ENCODE measurements around the gene CCNDBP1.

The CCNDBP1 gene

DNA sequence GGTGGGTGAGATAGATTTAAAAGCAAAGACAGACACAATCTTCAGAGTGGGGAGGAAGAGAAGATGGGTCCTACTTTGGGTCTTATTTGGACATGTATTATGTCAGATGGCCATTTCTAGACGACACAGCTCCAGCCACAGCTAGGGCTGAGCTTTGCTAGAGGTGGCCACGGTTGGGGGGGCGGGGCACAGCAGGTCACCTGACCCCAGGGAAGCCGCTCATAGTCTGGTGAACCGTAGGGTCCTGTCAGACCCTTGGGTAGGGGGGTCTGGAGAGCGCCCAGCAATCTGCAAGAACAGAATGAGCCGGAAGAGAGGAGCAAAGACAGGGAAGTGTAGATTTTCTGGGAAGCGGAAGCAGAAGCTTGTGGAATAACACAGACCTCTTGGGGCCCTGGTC, 29.0 kb downstream of the CCNDBP1 start:
- Histone ChIP-seq H3K4me3 (ENCODE audit: low read length, poor library complexity, severe bottlenecking) (no peak overlapping the region), H3K9ac (ENCODE audit: low read depth, low read length, poor library complexity, severe bottlenecking) (no peak overlapping the region), H3K79me2 (ENCODE audit: insufficient read depth, low read length) (no peaks in the 10 kb centered on the region), H3F3A (ENCODE audit: low read depth) (no peaks in the 10 kb centered on the region), H3K36me3 (ENCODE audit: insufficient read depth, low read length) (no peaks in the 10 kb centered on the region), H3K9me3 (ENCODE audit: insufficient read depth, low read depth, low read length) (no peaks in the 10 kb centered on the region), H3K27me3 (ENCODE audit: insufficient read depth, low read length, poor library complexity, severe bottlenecking) (no peaks in the 10 kb centered on the region), H4K20me1 (ENCODE audit: insufficient read depth, low read length, poor library complexity, severe bottlenecking) (no peaks in the 10 kb centered on the region), H3K4me2 (ENCODE audit: low read depth, low read length, poor library complexity, severe bottlenecking) (no peak overlapping the region), H3K9me2 (replicated peaks; ENCODE audit: low read depth, low read length) (no peaks in the 10 kb centered on the region), H2AFZ (ENCODE audit: low read length) (no peak overlapping the region), H3K4me1 (ENCODE audit: insufficient read depth, low read length, poor library complexity, severe bottlenecking) (peaks cover 5% of the 10 kb centered on the region)
- no peak for TF ChIP-seq EZH2phosphoT487 (IDR thresholded peaks at IDR 0.05; ENCODE audit: borderline replicate concordance)
- TF ChIP-seq, protein P1, sequence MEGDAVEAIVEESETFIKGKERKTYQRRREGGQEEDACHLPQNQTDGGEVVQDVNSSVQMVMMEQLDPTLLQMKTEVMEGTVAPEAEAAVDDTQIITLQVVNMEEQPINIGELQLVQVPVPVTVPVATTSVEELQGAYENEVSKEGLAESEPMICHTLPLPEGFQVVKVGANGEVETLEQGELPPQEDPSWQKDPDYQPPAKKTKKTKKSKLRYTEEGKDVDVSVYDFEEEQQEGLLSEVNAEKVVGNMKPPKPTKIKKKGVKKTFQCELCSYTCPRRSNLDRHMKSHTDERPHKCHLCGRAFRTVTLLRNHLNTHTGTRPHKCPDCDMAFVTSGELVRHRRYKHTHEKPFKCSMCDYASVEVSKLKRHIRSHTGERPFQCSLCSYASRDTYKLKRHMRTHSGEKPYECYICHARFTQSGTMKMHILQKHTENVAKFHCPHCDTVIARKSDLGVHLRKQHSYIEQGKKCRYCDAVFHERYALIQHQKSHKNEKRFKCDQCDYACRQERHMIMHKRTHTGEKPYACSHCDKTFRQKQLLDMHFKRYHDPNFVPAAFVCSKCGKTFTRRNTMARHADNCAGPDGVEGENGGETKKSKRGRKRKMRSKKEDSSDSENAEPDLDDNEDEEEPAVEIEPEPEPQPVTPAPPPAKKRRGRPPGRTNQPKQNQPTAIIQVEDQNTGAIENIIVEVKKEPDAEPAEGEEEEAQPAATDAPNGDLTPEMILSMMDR (conservative IDR thresholded peaks at IDR 0.05; ENCODE audit: low read length) = no peak

DNA sequence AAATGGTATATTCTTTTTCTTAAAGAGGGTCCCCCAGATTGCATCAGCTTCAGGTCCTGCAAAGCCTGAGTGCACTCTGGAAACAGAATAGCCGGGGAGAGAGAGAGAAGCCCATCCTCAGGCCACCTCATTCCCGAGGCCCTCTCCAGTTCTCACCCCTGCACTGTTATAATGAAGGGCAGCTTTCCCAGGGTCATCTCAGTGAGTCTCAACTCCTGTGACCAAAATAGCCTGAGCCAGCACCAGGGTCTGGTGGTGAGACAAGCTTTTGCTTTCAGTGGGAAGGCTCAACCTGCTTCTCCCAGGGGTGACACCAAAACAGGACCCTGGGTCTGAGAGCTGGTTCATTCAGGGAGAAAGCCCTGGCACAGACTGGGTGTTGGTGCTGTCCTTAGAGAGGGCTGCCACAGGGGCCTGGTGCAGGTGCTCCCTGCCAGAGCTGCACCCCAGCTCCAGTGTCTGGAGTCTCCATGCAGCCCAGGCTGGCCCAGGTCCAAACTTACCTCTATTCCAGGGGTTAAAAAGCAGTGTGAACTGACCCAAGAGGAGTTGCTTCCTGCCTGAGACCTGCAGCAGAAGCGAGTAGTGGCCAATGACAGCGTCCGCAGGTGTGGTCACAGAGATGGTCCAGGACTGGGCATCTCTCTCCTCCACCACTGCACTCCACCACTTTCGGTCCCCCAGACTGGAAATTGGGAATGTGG, 29.5 kb downstream of the CCNDBP1 start:
- Histone ChIP-seq H3K27me3 (ENCODE audit: insufficient read depth, low read length, poor library complexity, severe bottlenecking) (no peaks in the 10 kb centered on the region), H3F3A (ENCODE audit: low read depth) (no peaks in the 10 kb centered on the region), H3K9ac (ENCODE audit: low read depth, low read length, poor library complexity, severe bottlenecking) (no peak overlapping the region), H3K9me2 (replicated peaks; ENCODE audit: low read depth, low read length) (no peaks in the 10 kb centered on the region), H4K20me1 (ENCODE audit: insufficient read depth, low read length, poor library complexity, severe bottlenecking) (no peaks in the 10 kb centered on the region), H3K9me3 (ENCODE audit: insufficient read depth, low read depth, low read length) (no peaks in the 10 kb centered on the region), H3K36me3 (ENCODE audit: insufficient read depth, low read length) (no peaks in the 10 kb centered on the region), H2AFZ (ENCODE audit: low read length) (no peak overlapping the region), H3K4me3 (ENCODE audit: low read length, poor library complexity, severe bottlenecking) (no peak overlapping the region), H3K4me2 (ENCODE audit: low read depth, low read length, poor library complexity, severe bottlenecking) (no peak overlapping the region), H3K4me1 (ENCODE audit: insufficient read depth, low read length, poor library complexity, severe bottlenecking) (peaks cover 5% of the 10 kb centered on the region), H3K79me2 (ENCODE audit: insufficient read depth, low read length) (no peaks in the 10 kb centered on the region)
- no peak for TF ChIP-seq EZH2phosphoT487 (IDR thresholded peaks at IDR 0.05; ENCODE audit: borderline replicate concordance)
- TF ChIP-seq, protein P1 (conservative IDR thresholded peaks at IDR 0.05; ENCODE audit: low read length) = no peak

DNA sequence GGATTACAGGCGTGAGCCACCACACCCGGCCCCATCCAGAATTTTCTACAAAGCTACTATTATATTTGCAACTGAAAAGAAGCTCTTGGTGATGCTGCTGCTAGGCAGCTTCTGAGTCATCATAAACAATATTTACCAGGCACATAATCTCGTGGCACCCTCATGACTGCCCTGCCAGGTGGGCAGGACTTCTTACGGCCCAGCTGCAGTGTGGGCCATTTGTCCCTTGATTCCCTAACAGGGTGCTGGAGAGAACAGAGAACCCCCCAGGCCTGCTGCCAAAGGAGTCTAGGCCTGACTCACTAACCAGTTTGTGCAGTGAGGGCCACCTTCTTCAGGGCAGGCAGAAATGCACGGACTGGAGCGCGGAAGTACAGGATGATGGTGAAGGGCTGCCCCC, 30.8 kb downstream of the CCNDBP1 start:
- Histone ChIP-seq H4K20me1 (ENCODE audit: insufficient read depth, low read length, poor library complexity, severe bottlenecking) (no peaks in the 10 kb centered on the region), H3K9me3 (ENCODE audit: insufficient read depth, low read depth, low read length) (no peaks in the 10 kb centered on the region), H3K4me1 (ENCODE audit: insufficient read depth, low read length, poor library complexity, severe bottlenecking) (peaks cover 16% of the 10 kb centered on the region), H2AFZ (ENCODE audit: low read length) (no peak overlapping the region), H3K4me3 (ENCODE audit: low read length, poor library complexity, severe bottlenecking) (no peak overlapping the region), H3K9me2 (replicated peaks; ENCODE audit: low read depth, low read length) (no peaks in the 10 kb centered on the region), H3K27me3 (ENCODE audit: insufficient read depth, low read length, poor library complexity, severe bottlenecking) (no peaks in the 10 kb centered on the region), H3F3A (ENCODE audit: low read depth) (no peaks in the 10 kb centered on the region), H3K79me2 (ENCODE audit: insufficient read depth, low read length) (no peaks in the 10 kb centered on the region), H3K36me3 (ENCODE audit: insufficient read depth, low read length) (no peaks in the 10 kb centered on the region), H3K4me2 (ENCODE audit: low read depth, low read length, poor library complexity, severe bottlenecking) (no peak overlapping the region), H3K9ac (ENCODE audit: low read depth, low read length, poor library complexity, severe bottlenecking) (no peak overlapping the region)
- TF ChIP-seq, protein P1 (conservative IDR thresholded peaks at IDR 0.05; ENCODE audit: low read length) = no peak
